ENCODE measurements around the gene MVB12B. TPM values are rescaled to one million over a fixed set of nuclear protein-coding genes. Genes with fewer than 3 reads are reported as not detected.

The MVB12B gene
- total RNA-seq, 4 donors from 2014 or later, result 6.1 to 18.0 (median 13.2) TPM

DNA sequence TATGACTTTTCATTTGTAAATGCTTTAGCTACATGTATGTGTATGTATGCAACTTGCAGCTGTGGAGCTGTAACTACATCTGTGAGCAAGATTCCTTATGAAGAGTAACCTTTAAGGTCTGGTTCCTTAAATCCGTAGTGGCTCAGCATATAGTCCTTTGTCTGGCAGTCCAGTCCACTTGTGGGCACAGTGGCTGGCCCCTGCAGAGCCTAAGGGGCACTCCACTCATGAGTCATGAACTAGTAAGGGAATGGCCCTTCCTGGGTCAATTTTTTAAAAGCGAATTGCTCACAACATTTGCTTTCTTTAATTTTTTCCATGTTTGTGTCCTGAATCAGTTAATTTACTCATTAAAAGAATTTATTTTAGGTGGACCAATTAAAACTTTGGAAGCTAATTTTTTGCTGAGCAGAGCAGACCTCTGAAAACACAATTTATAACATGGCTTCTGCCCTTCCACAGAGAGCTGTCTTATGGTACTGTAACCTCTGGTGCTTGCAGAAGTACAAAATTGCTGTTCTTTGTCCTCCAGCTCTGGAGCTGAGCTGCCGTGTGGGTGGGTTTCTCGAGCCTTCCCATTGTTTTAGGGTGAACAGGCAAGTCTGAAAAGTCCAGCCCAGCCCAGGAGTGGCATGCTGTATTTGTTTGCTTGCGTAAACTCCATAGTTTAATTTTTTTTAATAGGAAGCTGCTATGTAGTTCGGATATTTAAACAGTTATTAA, 110.1 kb downstream of the MVB12B start:
- Histone ChIP-seq H3K27ac (no peak overlapping the region), H3K9me3 (no peaks in the 10 kb centered on the region), H3K4me1 (no peaks in the 10 kb centered on the region), H3K4me3 (no peak overlapping the region), H3K27me3 (no peaks in the 10 kb centered on the region), H3K36me3 (no peaks in the 10 kb centered on the region)
- ATAC-seq (no peak), DNase-seq (no peak)
- intact Hi-C loops (cut with DNase I; ENCODE audit: low total_unique reads) (no loop called here), in situ Hi-C loops (cut with MboI; ENCODE audit: low sequenced_read_pairs in 4 of 4) (no loop called here)
- TF ChIP-seq, protein P1, sequence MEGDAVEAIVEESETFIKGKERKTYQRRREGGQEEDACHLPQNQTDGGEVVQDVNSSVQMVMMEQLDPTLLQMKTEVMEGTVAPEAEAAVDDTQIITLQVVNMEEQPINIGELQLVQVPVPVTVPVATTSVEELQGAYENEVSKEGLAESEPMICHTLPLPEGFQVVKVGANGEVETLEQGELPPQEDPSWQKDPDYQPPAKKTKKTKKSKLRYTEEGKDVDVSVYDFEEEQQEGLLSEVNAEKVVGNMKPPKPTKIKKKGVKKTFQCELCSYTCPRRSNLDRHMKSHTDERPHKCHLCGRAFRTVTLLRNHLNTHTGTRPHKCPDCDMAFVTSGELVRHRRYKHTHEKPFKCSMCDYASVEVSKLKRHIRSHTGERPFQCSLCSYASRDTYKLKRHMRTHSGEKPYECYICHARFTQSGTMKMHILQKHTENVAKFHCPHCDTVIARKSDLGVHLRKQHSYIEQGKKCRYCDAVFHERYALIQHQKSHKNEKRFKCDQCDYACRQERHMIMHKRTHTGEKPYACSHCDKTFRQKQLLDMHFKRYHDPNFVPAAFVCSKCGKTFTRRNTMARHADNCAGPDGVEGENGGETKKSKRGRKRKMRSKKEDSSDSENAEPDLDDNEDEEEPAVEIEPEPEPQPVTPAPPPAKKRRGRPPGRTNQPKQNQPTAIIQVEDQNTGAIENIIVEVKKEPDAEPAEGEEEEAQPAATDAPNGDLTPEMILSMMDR (IDR thresholded peaks at IDR 0.05 in 4 of 5, conservative IDR thresholded peaks at IDR 0.05 in 1 of 5), result no peak
- no peak for TF ChIP-seq POLR2A (IDR thresholded peaks at IDR 0.05)

DNA sequence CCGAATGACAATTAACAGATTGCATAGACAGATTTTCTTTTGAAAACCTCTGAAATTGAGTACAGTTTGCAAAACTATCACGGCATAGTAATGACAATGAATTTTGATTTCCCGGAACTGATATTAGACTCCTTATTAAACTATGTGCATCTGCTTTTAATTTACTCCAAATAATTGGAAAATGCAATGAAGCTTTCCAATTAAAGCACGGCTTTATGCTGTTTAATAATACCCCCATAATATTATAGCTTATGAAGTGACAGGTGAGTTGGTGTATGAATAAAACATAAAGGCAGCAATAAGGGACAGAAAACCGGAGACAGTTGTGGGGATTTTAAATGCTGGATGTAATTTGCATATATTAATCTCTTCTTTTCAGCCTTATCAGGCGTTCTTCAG, 110.6 kb downstream of the MVB12B start:
- Histone ChIP-seq H3K4me1 (no peaks in the 10 kb centered on the region), H3K27ac (no peak overlapping the region), H3K27me3 (no peaks in the 10 kb centered on the region), H3K36me3 (no peaks in the 10 kb centered on the region), H3K4me3 (no peak overlapping the region), H3K9me3 (no peaks in the 10 kb centered on the region)
- intact Hi-C loops (cut with DNase I; ENCODE audit: low total_unique reads) (no loop called here), in situ Hi-C loops (cut with MboI; ENCODE audit: low sequenced_read_pairs in 4 of 4) (no loop called here)
- DNase-seq (no peak), ATAC-seq (no peak)
- TF ChIP-seq POLR2A (IDR thresholded peaks at IDR 0.05), result no peak
- TF ChIP-seq, protein P1 (IDR thresholded peaks at IDR 0.05 in 4 of 5, conservative IDR thresholded peaks at IDR 0.05 in 1 of 5), result no peak

DNA sequence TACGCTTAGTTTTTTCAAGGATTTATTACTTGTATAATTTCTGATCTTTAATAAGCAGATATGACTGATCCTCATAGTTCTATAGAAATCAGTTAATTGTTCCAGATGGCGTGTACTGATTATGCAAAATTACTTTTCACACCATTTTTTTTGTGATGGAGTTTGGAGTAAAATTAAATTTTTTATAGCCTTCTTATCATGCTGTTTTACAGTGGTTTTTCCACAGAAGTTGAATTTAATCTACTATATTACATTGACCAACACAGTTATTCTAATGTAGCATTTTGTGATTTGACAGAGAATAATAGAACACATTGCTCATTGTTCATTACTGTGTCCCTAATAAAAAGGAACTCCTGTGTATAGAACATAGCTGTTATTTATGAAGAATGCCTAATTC, 111.1 kb downstream of the MVB12B start:
- Histone ChIP-seq H3K4me1 (no peaks in the 10 kb centered on the region), H3K27me3 (no peaks in the 10 kb centered on the region), H3K27ac (no peak overlapping the region), H3K4me3 (no peak overlapping the region), H3K36me3 (no peaks in the 10 kb centered on the region), H3K9me3 (no peaks in the 10 kb centered on the region)
- no peak for TF ChIP-seq POLR2A (IDR thresholded peaks at IDR 0.05)
- TF ChIP-seq, protein P1 (IDR thresholded peaks at IDR 0.05 in 4 of 5, conservative IDR thresholded peaks at IDR 0.05 in 1 of 5), result no peak
- DNase-seq (no peak), ATAC-seq (no peak)
- in situ Hi-C loops (cut with MboI; ENCODE audit: low sequenced_read_pairs in 4 of 4), result no loop called here
- intact Hi-C loops (cut with DNase I; ENCODE audit: low total_unique reads), result no loop called here

DNA sequence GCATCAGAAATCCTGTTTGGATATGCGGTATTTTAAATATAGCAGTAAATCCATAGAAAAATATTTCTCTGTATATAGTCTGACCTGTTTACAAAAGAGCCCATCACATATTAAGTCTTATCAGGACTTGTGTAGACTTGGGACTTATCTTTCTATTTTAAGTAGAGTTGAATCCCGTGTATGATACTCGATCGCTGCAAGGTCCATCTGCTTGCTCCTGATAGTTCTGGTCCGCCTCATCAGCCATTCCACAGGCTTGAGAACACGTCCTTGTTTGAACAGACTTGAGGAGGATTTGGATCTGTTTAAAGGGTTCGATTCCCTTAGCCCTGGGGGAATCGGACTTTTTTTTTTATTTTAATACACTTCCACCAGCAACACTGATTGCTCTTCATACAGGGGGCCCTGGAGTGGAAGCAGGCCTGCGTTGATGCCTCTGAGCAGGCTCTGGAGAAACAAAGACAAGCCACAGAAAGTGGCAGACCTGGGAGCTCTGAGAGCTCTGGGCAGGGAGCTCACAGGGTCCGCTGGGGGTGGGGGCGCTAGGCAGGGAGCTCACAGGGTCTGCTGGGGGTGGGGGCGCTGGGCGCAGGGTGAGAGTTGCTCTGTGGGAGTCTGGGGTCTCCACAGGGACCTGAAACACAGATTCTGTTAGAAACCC, 112.2 kb downstream of the MVB12B start:
- Histone ChIP-seq H3K27me3 (no peaks in the 10 kb centered on the region), H3K36me3 (no peaks in the 10 kb centered on the region), H3K27ac (no peak overlapping the region), H3K4me1 (no peaks in the 10 kb centered on the region), H3K9me3 (no peaks in the 10 kb centered on the region), H3K4me3 (no peak overlapping the region)
- intact Hi-C loops (cut with DNase I; ENCODE audit: low total_unique reads), result no loop called here
- no peak for ATAC-seq
- in situ Hi-C loops (cut with MboI; ENCODE audit: low sequenced_read_pairs in 4 of 4), result no loop called here
- TF ChIP-seq POLR2A (IDR thresholded peaks at IDR 0.05), result no peak
- TF ChIP-seq, protein P1 (IDR thresholded peaks at IDR 0.05 in 4 of 5, conservative IDR thresholded peaks at IDR 0.05 in 1 of 5), result no peak
- DNase-seq, result no peak
